OCI-LY7 (cell line): ENCODE results near the gene ZDHHC14. TPM values are rescaled to one million over a fixed set of nuclear protein-coding genes. Genes with fewer than 3 reads are reported as not detected.

ENCODE experiments used
- BruUV-seq: library from RNA; stranded (reverse); fragments of 400-500 nt; replicated peaks from 2 replicates; lab custom pipeline; 2021; lab: Mats Ljungman, UMichigan
- CTCF ChIA-PET: fragments of 300-600 bp; sonication (Branson Sonifier 250); formaldehyde crosslinking; loops from one replicate; lab custom pipeline; 2022; ENCODE audit warnings: antibody characterized with exemption; ENCODE audit not compliant: unreplicated experiment; lab: Charles Lee
- POLR2A ChIA-PET: fragments of 300-600 bp; sonication (Branson Sonifier 250); formaldehyde crosslinking; loops from one replicate; lab custom pipeline; 2022; ENCODE audit warnings: antibody characterized with exemption; lab: Charles Lee
- DNase-seq: peaks from one replicate; pipeline ENCODE4 v3.0.0-alpha.2; 2015; ENCODE audit warnings: low spot score
- H2AFZ ChIP-seq: fragments of 200-600 bp; sonication (generic), shearing (Covaris generic); 2 replicates; pipeline ENCODE4 v1.6.1; 2014; ENCODE audit warnings: mild to moderate bottlenecking, antibody characterized with exemption, low read length, moderate library complexity
- H3K27ac ChIP-seq: fragments of 200-600 bp; sonication (generic); 2 replicates; pipeline ENCODE4 v1.5.1; 2014; ENCODE audit warnings: mixed run types, low read depth, mild to moderate bottlenecking, moderate library complexity, low read length, inconsistent platforms; ENCODE audit not compliant: poor library complexity, severe bottlenecking
- H3K36me3 ChIP-seq: fragments of 200-600 bp; sonication (generic); 2 replicates; pipeline ENCODE4 v1.6.1; 2014; ENCODE audit warnings: mild to moderate bottlenecking, antibody characterized with exemption, low read length, moderate library complexity, mixed read lengths; ENCODE audit not compliant: insufficient read depth
- H3K4me1 ChIP-seq: fragments of 200-600 bp; sonication (generic); 2 replicates; pipeline ENCODE4 v1.5.1; 2014; ENCODE audit warnings: mild to moderate bottlenecking, low read length; ENCODE audit not compliant: insufficient read depth, poor library complexity, severe bottlenecking
- H3K4me2 ChIP-seq: fragments of 200-600 bp; sonication (generic); 2 replicates; pipeline ENCODE4 v1.6.1; 2014; ENCODE audit warnings: mild to moderate bottlenecking, low read length
- H3K4me3 ChIP-seq: fragments of 200-600 bp; sonication (generic); 2 replicates; pipeline ENCODE4 v1.5.1; 2014; ENCODE audit warnings: mild to moderate bottlenecking, low read depth, low read length; ENCODE audit not compliant: poor library complexity, severe bottlenecking
- H3K79me2 ChIP-seq: fragments of 200-600 bp; sonication (generic); 2 replicates; pipeline ENCODE4 v1.6.1; 2016; ENCODE audit warnings: low read depth, mild to moderate bottlenecking, low read length, moderate library complexity, mixed read lengths; ENCODE audit not compliant: insufficient read depth
- H3K9me2 ChIP-seq: fragments of 200-600 bp; sonication (generic); 2 replicates; pipeline ENCODE4 v1.6.1; 2016; ENCODE audit warnings: mild to moderate bottlenecking, low read length, mixed read lengths; ENCODE audit not compliant: insufficient read depth
- H3K9me3 ChIP-seq: fragments of 200-600 bp; sonication (generic); 2 replicates; pipeline ENCODE4 v1.6.1; 2014; ENCODE audit warnings: mild to moderate bottlenecking, mixed run types, low read length, mixed read lengths
- H4K20me1 ChIP-seq: fragments of 200-600 bp; sonication (generic); 2 replicates; pipeline ENCODE4 v1.6.1; 2014; ENCODE audit warnings: mild to moderate bottlenecking, antibody characterized with exemption, low read length, moderate library complexity, mixed read lengths; ENCODE audit not compliant: insufficient read depth
- CTCF ChIP-seq: fragments of 200-600 bp; sonication (generic); conservative IDR thresholded peaks from 2 replicates; pipeline ENCODE4 v1.5.1; 2014; ENCODE audit warnings: mild to moderate bottlenecking, antibody characterized with exemption, low read length, moderate library complexity, mixed read lengths
- EZH2phosphoT487 ChIP-seq: fragments of 200-600 bp; sonication (generic); IDR thresholded peaks from 2 replicates; pipeline ENCODE4 v1.6.1; 2018; ENCODE audit warnings: low read depth, borderline replicate concordance, mild to moderate bottlenecking, mixed run types, antibody characterized with exemption, low read length, moderate library complexity, mixed read lengths
- intact Hi-C: fragments of 100-400 bp; cut with micrococcal nuclease; formaldehyde crosslinking; loops from one replicate; pipeline ENCODE4 v1.10.0; 2022; ENCODE audit not compliant: unreplicated experiment
- total RNA-seq, 2 experiments: library from RNA; depleted of rRNA in 1 of 2; stranded (reverse); fragments of >200 nt in 1 of 2; shearing (Covaris generic) in 1 of 2; gene quantifications; 2 replicates each; pipeline ENCODE4 v1.2.3, GENCODE V29; 2014 to 2022

ZDHHC14 gene
- total RNA-seq, 2 experiments from 2014 or later = 0.69 to 3.0 TPM

GRCh38 chr6:157560691-157561413 is 179.9 kb downstream of the ZDHHC14 start:
- intact Hi-C loops = loop anchor here (1.0 to 10.0 kb wide), 6 partner anchors 10 to 336 kb away; partner anchors contain the start of gene TMEM242
- ChIA-PET POLR2A (interaction anchor here (1.6 to 2.8 kb wide), 2 partner anchors 10 to 181 kb away, joined by 5 to 29 read pairs; no protein-coding TSS in a partner anchor), CTCF (no interaction called here)
- no peaks in the 10 kb centered on the region for H3K79me2 ChIP-seq
- no peaks in the 10 kb centered on the region for H3K9me2 ChIP-seq
- peak overlapping the region; percentile 85 for H3K27ac ChIP-seq
- peak overlapping the region; percentile 57 for H3K4me2 ChIP-seq
- H3K4me1 ChIP-seq = peaks cover 99% of the 10 kb centered on the region
- no TSS peak for BruUV-seq
- peak overlapping the region; percentile 35; the same call in 1 of the 2 replicates for H2AFZ ChIP-seq
- H3K36me3 ChIP-seq = no peaks in the 10 kb centered on the region
- H4K20me1 ChIP-seq = no peaks in the 10 kb centered on the region
- H3K4me3 ChIP-seq = peak overlapping the region; percentile 15
- peak; percentile 23 for DNase-seq
- H3K9me3 ChIP-seq = no peaks in the 10 kb centered on the region
- no peak for TF ChIP-seq CTCF
- TF ChIP-seq EZH2phosphoT487 = no peak

- Histone ChIP-seq H2AFZ (peak overlapping the region; percentile 35; the same call in 1 of the 2 replicates), H3K27ac (peak overlapping the region; percentile 85), H3K4me1 (peaks cover 100% of the 10 kb centered on the region), H3K4me3 (peak overlapping the region; percentile 15), H3K9me3 (no peaks in the 10 kb centered on the region), H3K9me2 (no peaks in the 10 kb centered on the region), H3K79me2 (no peaks in the 10 kb centered on the region), H3K36me3 (no peaks in the 10 kb centered on the region), H3K4me2 (peak overlapping the region; percentile 57), H4K20me1 (no peaks in the 10 kb centered on the region)
- peak; percentile 81 for DNase-seq
- BruUV-seq = no TSS peak
- intact Hi-C loops = loop anchor here (1.0 to 10.0 kb wide), 6 partner anchors 10 to 337 kb away; partner anchors contain the start of gene TMEM242
- TF ChIP-seq CTCF = no peak
- no peak for TF ChIP-seq EZH2phosphoT487
- POLR2A ChIA-PET = interaction anchor here (1.6 to 2.8 kb wide), 2 partner anchors 10 to 182 kb away, joined by 5 to 29 read pairs; no protein-coding TSS in a partner anchor
- CTCF ChIA-PET = no interaction called here
Observed at GRCh38 chr6:157561414-157561790, 180.4 kb downstream of the ZDHHC14 start.
